CD4-positive, alpha-beta memory T cell (primary cell): Measurements from ENCODE around the gene LGR4. TPM values are rescaled to one million over a fixed set of nuclear protein-coding genes. Genes with fewer than 3 reads are reported as not detected.

ENCODE experiments used
- CTCF ChIA-PET: fragments of 350-600 bp; sonication (Branson Sonifier 250); formaldehyde crosslinking; loops from one replicate; lab custom pipeline; 2021; ENCODE audit warnings: inconsistent platforms; ENCODE audit not compliant: partially characterized antibody; lab: Charles Lee
- POLR2A ChIA-PET: fragments of 350-600 bp; sonication (Branson Sonifier 250); formaldehyde crosslinking; loops from one replicate; lab custom pipeline; 2021; ENCODE audit not compliant: partially characterized antibody; lab: Charles Lee
- DNase-seq, 5 donors: peaks; one replicate each; pipeline versions ENCODE4 v3.0.0 to v3.0.0-alpha.2; 2020 to 2022; ENCODE audit warnings: mixed read lengths in 1 of 5
- H3K27ac ChIP-seq: one replicate; pipeline ENCODE4 v1.7.0; 2013; ENCODE audit warnings: low read depth, low read length
- H3K27me3 ChIP-seq: 2 replicates; pipeline ENCODE4 v1.7.0; 2013; ENCODE audit warnings: mild to moderate bottlenecking, low read length, moderate library complexity; ENCODE audit not compliant: insufficient read depth
- H3K36me3 ChIP-seq: 2 replicates; pipeline ENCODE4 v1.7.0; 2013; ENCODE audit warnings: mild to moderate bottlenecking, low read length, moderate library complexity; ENCODE audit not compliant: insufficient read depth
- H3K4me1 ChIP-seq: 2 replicates; pipeline ENCODE4 v1.7.0; 2013; ENCODE audit warnings: mild to moderate bottlenecking, low read length, moderate library complexity; ENCODE audit not compliant: insufficient read depth
- H3K4me3 ChIP-seq, 2 donors: one replicate each; pipeline ENCODE4 v1.7.0; 2013; ENCODE audit warnings: low read length in 2 of 2, mild to moderate bottlenecking in 1 of 2
- H3K9me3 ChIP-seq, 2 donors: one replicate each; pipeline ENCODE4 v1.7.0; 2013; ENCODE audit warnings: low read length in 2 of 2, control low read depth in 1 of 2; ENCODE audit not compliant: control insufficient read depth in 1 of 2
- H3K27ac Mint-ChIP-seq, 7 donors: one replicate each; pipeline ENCODE4 v1.8.0; 2020 to 2021; ENCODE audit warnings: mixed read lengths in 7 of 7, mild to moderate bottlenecking in 6 of 7, inconsistent platforms in 3 of 7, moderate library complexity in 3 of 7
- H3K27me3 Mint-ChIP-seq, 2 donors: one replicate each; pipeline ENCODE4 v1.8.0; 2020 to 2021; ENCODE audit warnings: mixed read lengths in 2 of 2
- H3K36me3 Mint-ChIP-seq, 2 donors: one replicate each; pipeline ENCODE4 v1.8.0; 2020 to 2021; ENCODE audit warnings: mixed read lengths in 2 of 2, inconsistent platforms in 1 of 2, mild to moderate bottlenecking in 1 of 2
- H3K4me1 Mint-ChIP-seq, 4 donors: one replicate each; pipeline ENCODE4 v1.8.0; 2020 to 2021; ENCODE audit warnings: mixed read lengths in 4 of 4, mild to moderate bottlenecking in 1 of 4
- H3K4me3 Mint-ChIP-seq, 8 donors: one replicate each; pipeline ENCODE4 v1.8.0; 2020 to 2021; ENCODE audit warnings: mixed read lengths in 8 of 8, mild to moderate bottlenecking in 7 of 8, moderate library complexity in 6 of 8, inconsistent platforms in 3 of 8
- H3K9me3 Mint-ChIP-seq, 8 donors: one replicate each; pipeline ENCODE4 v1.8.0; 2020 to 2021; ENCODE audit warnings: mixed read lengths in 8 of 8, mild to moderate bottlenecking in 5 of 8, inconsistent platforms in 3 of 8, moderate library complexity in 1 of 8
- intact Hi-C: fragments of 100-400 bp; cut with micrococcal nuclease; formaldehyde crosslinking; loops from one replicate; pipeline ENCODE4 v1.15.1; 2023
- polyA plus RNA-seq, 2 donors: library from polyadenylated mRNA; unstranded; fragments of 300-500 nt; fragmentation: Illumina TruSeq; gene quantifications; one replicate each; pipeline ENCODE4 v1.2.3, GENCODE V29; 2021
- total RNA-seq, 2 experiments: library from RNA; stranded (reverse); gene quantifications; one replicate each; pipeline ENCODE4 v1.2.3, GENCODE V29; 2021

The LGR4 gene
- total and polyA plus RNA-seq, 4 experiments from 2014 or later, result 0.03 to 1.6 (median 0.58) TPM

GRCh38 chr11:27410272-27410671 lies 62.3 kb downstream of the LGR4 start:
- H3K36me3 ChIP-seq, result no peaks in the 10 kb centered on the region
- Mint-ChIP-seq H3K27ac (no peak overlapping the region), H3K4me1 (no peaks in the 10 kb centered on the region), H3K27me3 (peaks cover 4 to 6% of the 10 kb centered on the region in 2 donors), H3K36me3 (no peaks in the 10 kb centered on the region), H3K4me3 (no peak overlapping the region), H3K9me3 (no peaks in the 10 kb centered on the region)
- H3K9me3 ChIP-seq, result no peaks in the 10 kb centered on the region
- H3K27me3 ChIP-seq, result no peaks in the 10 kb centered on the region
- CTCF ChIA-PET, result no interaction called here
- H3K27ac ChIP-seq, result no peak overlapping the region
- H3K4me3 ChIP-seq, result no peak overlapping the region
- intact Hi-C loops, result no loop called here
- no peak for DNase-seq
- POLR2A ChIA-PET, result no interaction called here
- H3K4me1 ChIP-seq, result no peaks in the 10 kb centered on the region

- POLR2A ChIA-PET, result no interaction called here
- Histone ChIP-seq H3K27ac (no peak overlapping the region), H3K4me3 (no peak overlapping the region), H3K4me1 (no peaks in the 10 kb centered on the region), H3K36me3 (no peaks in the 10 kb centered on the region), H3K27me3 (no peaks in the 10 kb centered on the region), H3K9me3 (no peaks in the 10 kb centered on the region)
- Mint-ChIP-seq H3K9me3 (no peaks in the 10 kb centered on the region), H3K27ac (no peak overlapping the region), H3K4me1 (no peaks in the 10 kb centered on the region), H3K4me3 (no peak overlapping the region), H3K36me3 (no peaks in the 10 kb centered on the region), H3K27me3 (peaks cover 4% of the 10 kb centered on the region in 2 donors)
- DNase-seq, result no peak
- intact Hi-C loops, result no loop called here
- CTCF ChIA-PET, result no interaction called here
These were observed 62.8 kb downstream of the LGR4 start for GRCh38 chr11:27409742-27410141.

DNA sequence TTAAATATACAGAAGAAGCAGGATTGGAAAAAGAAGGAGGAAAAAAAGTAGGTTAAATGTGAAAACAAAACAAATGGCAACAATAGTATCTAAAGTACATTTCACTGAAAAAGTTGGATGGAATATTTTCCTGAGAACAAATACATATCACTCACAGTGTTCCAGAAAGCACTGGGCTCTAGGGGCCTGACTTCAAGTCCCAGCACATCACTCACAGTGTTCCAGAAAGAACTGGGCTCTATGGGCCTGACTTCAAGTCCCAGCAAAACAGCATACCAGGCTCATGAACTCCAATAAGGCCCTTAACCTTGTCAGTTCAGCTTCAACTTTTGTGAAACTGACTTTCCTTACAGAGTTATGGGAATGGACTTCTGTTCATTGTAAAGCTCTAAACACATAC lies 63.5 kb downstream of the LGR4 start:
- DNase-seq, result no peak
- no peaks in the 10 kb centered on the region for H3K4me1 ChIP-seq
- H3K4me1 Mint-ChIP-seq, result no peaks in the 10 kb centered on the region
- no peak overlapping the region for H3K4me3 Mint-ChIP-seq
- H3K27ac Mint-ChIP-seq, result no peak overlapping the region
- no peaks in the 10 kb centered on the region for H3K9me3 ChIP-seq
- no peak overlapping the region for H3K27ac ChIP-seq
- POLR2A ChIA-PET, result no interaction called here
- peaks cover 4% of the 10 kb centered on the region in 2 donors for H3K27me3 Mint-ChIP-seq
- no peaks in the 10 kb centered on the region for H3K9me3 Mint-ChIP-seq
- H3K4me3 ChIP-seq, result no peak overlapping the region
- CTCF ChIA-PET, result no interaction called here
- intact Hi-C loops, result no loop called here
- no peaks in the 10 kb centered on the region for H3K36me3 ChIP-seq
- H3K36me3 Mint-ChIP-seq, result no peaks in the 10 kb centered on the region
- no peaks in the 10 kb centered on the region for H3K27me3 ChIP-seq

DNA sequence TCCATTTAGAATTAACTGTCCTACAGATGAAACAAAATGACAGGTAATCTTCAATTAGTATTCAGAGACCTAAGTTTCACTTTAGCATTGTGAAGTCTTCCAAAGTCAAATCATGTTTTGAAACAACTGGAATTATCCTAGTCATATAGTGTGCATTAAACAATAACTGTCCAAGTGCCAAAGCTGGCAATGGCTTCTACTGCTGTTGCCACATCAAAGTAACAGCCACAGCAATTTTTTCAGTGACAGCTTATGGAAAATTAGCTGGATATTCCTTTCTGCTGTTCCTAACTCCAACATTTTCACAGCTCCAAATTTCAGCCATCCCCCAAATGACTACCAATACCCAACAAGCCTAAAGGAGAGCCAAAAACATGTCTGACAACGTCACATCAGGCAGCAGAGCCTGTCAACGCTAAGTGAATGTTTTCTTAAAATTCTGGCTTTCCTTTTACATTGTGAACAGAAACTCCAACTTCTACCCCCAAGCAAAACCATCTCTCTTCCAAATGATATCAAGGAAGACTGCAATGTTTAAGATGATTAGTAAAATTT lies 64.3 kb downstream of the LGR4 start:
- no peaks in the 10 kb centered on the region for H3K36me3 Mint-ChIP-seq
- H3K4me3 ChIP-seq, result no peak overlapping the region
- no peaks in the 10 kb centered on the region for H3K9me3 Mint-ChIP-seq
- DNase-seq, result no peak
- CTCF ChIA-PET, result no interaction called here
- no peak overlapping the region for H3K27ac ChIP-seq
- POLR2A ChIA-PET, result no interaction called here
- intact Hi-C loops, result no loop called here
- H3K4me1 Mint-ChIP-seq, result no peaks in the 10 kb centered on the region
- H3K4me3 Mint-ChIP-seq, result no peak overlapping the region
- H3K4me1 ChIP-seq, result no peaks in the 10 kb centered on the region
- no peaks in the 10 kb centered on the region for H3K27me3 ChIP-seq
- H3K27ac Mint-ChIP-seq, result no peak overlapping the region
- peaks cover 4% of the 10 kb centered on the region in 2 donors for H3K27me3 Mint-ChIP-seq
- no peaks in the 10 kb centered on the region for H3K9me3 ChIP-seq
- H3K36me3 ChIP-seq, result no peaks in the 10 kb centered on the region

GRCh38 chr11:27406498-27407354 lies 65.9 kb downstream of the LGR4 start:
- H3K4me1 ChIP-seq, result no peaks in the 10 kb centered on the region
- DNase-seq, result no peak
- intact Hi-C loops, result no loop called here
- Mint-ChIP-seq H3K27me3 (peaks cover 4 to 6% of the 10 kb centered on the region in 2 donors), H3K9me3 (no peaks in the 10 kb centered on the region), H3K4me3 (no peak overlapping the region), H3K4me1 (no peaks in the 10 kb centered on the region), H3K27ac (no peak overlapping the region), H3K36me3 (no peaks in the 10 kb centered on the region)
- CTCF ChIA-PET, result no interaction called here
- H3K9me3 ChIP-seq, result no peaks in the 10 kb centered on the region
- POLR2A ChIA-PET, result no interaction called here
- H3K36me3 ChIP-seq, result no peaks in the 10 kb centered on the region
- H3K27me3 ChIP-seq, result no peaks in the 10 kb centered on the region
- H3K4me3 ChIP-seq, result no peak overlapping the region
- H3K27ac ChIP-seq, result no peak overlapping the region

- Histone ChIP-seq H3K36me3 (no peaks in the 10 kb centered on the region), H3K4me1 (no peaks in the 10 kb centered on the region), H3K4me3 (no peak overlapping the region), H3K9me3 (no peaks in the 10 kb centered on the region), H3K27me3 (no peaks in the 10 kb centered on the region), H3K27ac (no peak overlapping the region)
- ChIA-PET POLR2A (no interaction called here), CTCF (no interaction called here)
- H3K4me1 Mint-ChIP-seq, result no peaks in the 10 kb centered on the region
- no peaks in the 10 kb centered on the region for H3K36me3 Mint-ChIP-seq
- no peak overlapping the region for H3K4me3 Mint-ChIP-seq
- intact Hi-C loops, result no loop called here
- DNase-seq, result no peak
- H3K9me3 Mint-ChIP-seq, result no peaks in the 10 kb centered on the region
- peaks cover 4 to 6% of the 10 kb centered on the region in 2 donors for H3K27me3 Mint-ChIP-seq
- H3K27ac Mint-ChIP-seq, result no peak overlapping the region
These were observed 67.5 kb downstream of the LGR4 start for GRCh38 chr11:27405134-27405533.

DNA sequence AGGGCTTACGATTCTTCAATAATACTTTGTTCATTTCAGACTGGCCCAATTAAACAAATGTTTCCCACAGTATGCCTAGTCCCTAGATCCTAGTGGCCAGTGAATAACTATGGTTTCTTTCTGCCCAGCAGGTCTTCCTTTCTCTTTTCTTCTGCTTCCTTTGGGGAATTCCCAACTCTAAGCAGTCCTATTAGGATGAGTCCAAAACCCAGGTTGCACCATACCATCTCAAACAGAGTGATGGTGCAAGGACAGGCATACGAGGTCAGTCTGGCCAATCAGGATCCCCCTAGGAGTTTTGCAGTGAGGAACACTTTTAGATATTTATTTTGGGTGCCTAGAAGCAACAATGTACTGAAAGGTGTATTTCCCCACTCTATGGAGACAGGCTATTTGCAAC lies 68.2 kb downstream of the LGR4 start:
- H3K4me3 Mint-ChIP-seq, result no peak overlapping the region
- Histone ChIP-seq H3K9me3 (no peaks in the 10 kb centered on the region), H3K27me3 (no peaks in the 10 kb centered on the region), H3K4me1 (no peaks in the 10 kb centered on the region), H3K36me3 (no peaks in the 10 kb centered on the region), H3K27ac (no peak overlapping the region), H3K4me3 (no peak overlapping the region)
- CTCF ChIA-PET, result no interaction called here
- no peaks in the 10 kb centered on the region for H3K9me3 Mint-ChIP-seq
- intact Hi-C loops, result no loop called here
- no peaks in the 10 kb centered on the region for H3K36me3 Mint-ChIP-seq
- no peak for DNase-seq
- H3K27me3 Mint-ChIP-seq, result peaks cover under 1 to 3% of the 10 kb centered on the region in 2 donors
- H3K27ac Mint-ChIP-seq, result no peak overlapping the region
- no peaks in the 10 kb centered on the region for H3K4me1 Mint-ChIP-seq
- POLR2A ChIA-PET, result no interaction called here
